Keratinocyte (primary cell): Measurements from ENCODE around the gene FANCI. TPM values are rescaled to one million over a fixed set of nuclear protein-coding genes. Genes with fewer than 3 reads are reported as not detected.

Source experiments
- DNase-seq: peaks from one replicate; pipeline ENCODE4 v3.0.0-alpha.2; 2011; ENCODE audit warnings: low read depth, missing footprints, low spot score
- FAIRE-seq: peaks from 2 replicates; lab custom pipeline; 2011; peaks lifted over from hg19 to GRCh38; lab: Jason Lieb, UNC
- H2AFZ ChIP-seq: 2 replicates; pipeline ENCODE4 v1.6.0; 2012; ENCODE audit warnings: low read length, control low read depth, inconsistent platforms; ENCODE audit not compliant: control insufficient read depth
- H3K27ac ChIP-seq: 2 replicates; pipeline ENCODE4 v1.5.1; 2011; ENCODE audit warnings: low read length; ENCODE audit not compliant: control insufficient read depth, insufficient read depth
- H3K27me3 ChIP-seq: 3 replicates; pipeline ENCODE4 v1.6.0; 2011; ENCODE audit warnings: low read length; ENCODE audit not compliant: control insufficient read depth, insufficient read depth; ENCODE audit errors: extremely low read depth
- H3K36me3 ChIP-seq, 2 experiments: 2 replicates in 1 of 2; 3 replicates in 1 of 2; pipeline ENCODE4 v1.5.1; 2011; ENCODE audit warnings: low read length in 2 of 2, mild to moderate bottlenecking in 1 of 2; ENCODE audit not compliant: control insufficient read depth in 2 of 2, insufficient read depth in 2 of 2; ENCODE audit errors: extremely low read depth in 1 of 2
- H3K4me1 ChIP-seq: 3 replicates; pipeline ENCODE4 v1.5.1; 2011; ENCODE audit warnings: low read length; ENCODE audit not compliant: control insufficient read depth, insufficient read depth; ENCODE audit errors: extremely low read depth
- H3K4me2 ChIP-seq: 3 replicates; pipeline ENCODE4 v1.6.0; 2011; ENCODE audit warnings: low read depth, low read length; ENCODE audit not compliant: control insufficient read depth, insufficient read depth; ENCODE audit errors: extremely low read depth
- H3K4me3 ChIP-seq, 3 experiments: fragments of 200-600 bp in 1 of 3; sonication (generic) in 1 of 3; 2 replicates in 2 of 3; 3 replicates in 1 of 3; pipeline ENCODE4 v1.5.1; 2011 to 2016; ENCODE audit warnings: low read length in 3 of 3, mild to moderate bottlenecking in 3 of 3, control low read depth in 2 of 3, inconsistent platforms in 1 of 3, low read depth in 1 of 3, mixed read lengths in 1 of 3, mixed run types in 1 of 3, moderate library complexity in 1 of 3; ENCODE audit not compliant: control insufficient read depth in 2 of 3, insufficient read depth in 2 of 3; ENCODE audit errors: extremely low read depth in 1 of 3
- H3K79me2 ChIP-seq: 2 replicates; pipeline ENCODE4 v1.6.0; 2012; ENCODE audit warnings: low read length; ENCODE audit not compliant: control insufficient read depth, insufficient read depth
- H3K9ac ChIP-seq: 3 replicates; pipeline ENCODE4 v1.6.0; 2011; ENCODE audit warnings: low read length; ENCODE audit not compliant: control insufficient read depth, insufficient read depth; ENCODE audit errors: extremely low read depth
- H3K9me1 ChIP-seq: 3 replicates; pipeline ENCODE4 v1.6.0; 2011; ENCODE audit warnings: low read length; ENCODE audit not compliant: control insufficient read depth, insufficient read depth; ENCODE audit errors: extremely low read depth
- H3K9me3 ChIP-seq: 2 replicates; pipeline ENCODE4 v1.5.1; 2012; ENCODE audit warnings: low read depth, low read length; ENCODE audit not compliant: control insufficient read depth
- H4K20me1 ChIP-seq: 3 replicates; pipeline ENCODE4 v1.6.0; 2011; ENCODE audit warnings: low read length; ENCODE audit not compliant: control insufficient read depth, insufficient read depth; ENCODE audit errors: extremely low read depth
- CTCF ChIP-seq, 3 experiments: IDR thresholded peaks in 1 of 3; conservative IDR thresholded peaks in 1 of 3; optimal IDR thresholded peaks in 1 of 3; 2 replicates in 2 of 3; 3 replicates in 1 of 3; pipeline versions ENCODE3 to v1.5.1; 2011; ENCODE audit warnings: low read length in 3 of 3, mild to moderate bottlenecking in 3 of 3, moderate library complexity in 2 of 3, control low read depth in 1 of 3, inconsistent platforms in 1 of 3; ENCODE audit not compliant: insufficient read depth in 2 of 3; ENCODE audit errors: extremely low read depth in 1 of 3
- EZH2 ChIP-seq: IDR thresholded peaks from one replicate; pipeline ENCODE4 v1.6.1; 2012; ENCODE audit warnings: inconsistent platforms, mild to moderate bottlenecking, low read length, moderate library complexity
- dilution Hi-C: fragments of 300-500 bp; cut with MboI; formaldehyde crosslinking; loops from one replicate; pipeline ENCODE4 v1.7.0; 2020; ENCODE audit warnings: low sequenced_read_pairs; ENCODE audit not compliant: extremely low pct_ligation_motif_present
- polyA plus RNA-seq, 5 experiments: library from polyadenylated mRNA; depleted of rRNA in 3 of 5; stranded (reverse) in 3 of 5; stranded (forward) in 1 of 5; unstranded in 1 of 5; fragments of >200 nt; gene quantifications; 1 replicate in 1 of 5; 2 replicates in 3 of 5; 3 replicates in 1 of 5; pipeline versions ENCODE4 v1.2.1 to v1.2.3, GENCODE V29; 2011 to 2012; ENCODE audit warnings: missing spikeins in 2 of 5, low read depth in 1 of 5, low replicate concordance in 1 of 5

The FANCI gene
- polyA plus RNA-seq, 1 donor (not counting 4 experiments of a cell fraction or from before 2014, with no cell fraction given): 21.8 TPM

GRCh38 chr15:89205991-89206585, 37.7 kb upstream of the FANCI start:
- H2AFZ ChIP-seq: no peak overlapping the region
- H3K9me1 ChIP-seq: no peaks in the 10 kb centered on the region
- no peaks in the 10 kb centered on the region for H3K27me3 ChIP-seq
- FAIRE-seq (no peak), DNase-seq (no peak)
- H4K20me1 ChIP-seq: no peaks in the 10 kb centered on the region
- no peak overlapping the region for H3K9ac ChIP-seq
- TF ChIP-seq CTCF (optimal IDR thresholded peaks at IDR 0.05 in 1 of 3, IDR thresholded peaks at IDR 0.05 in 1 of 3, conservative IDR thresholded peaks at IDR 0.05 in 1 of 3; ENCODE audit: extremely low read depth in 1 of 3, insufficient read depth in 2 of 3, low read length in 3 of 3): no peak
- no peak for TF ChIP-seq EZH2
- H3K79me2 ChIP-seq: no peaks in the 10 kb centered on the region
- no peak overlapping the region for H3K4me2 ChIP-seq
- H3K4me3 ChIP-seq: no peak overlapping the region
- dilution Hi-C loops: no loop called here
- H3K27ac ChIP-seq: no peak overlapping the region
- no peaks in the 10 kb centered on the region for H3K4me1 ChIP-seq
- no peaks in the 10 kb centered on the region for H3K9me3 ChIP-seq
- H3K36me3 ChIP-seq: no peaks in the 10 kb centered on the region

GRCh38 chr15:89206908-89207331, 36.9 kb upstream of the FANCI start:
- dilution Hi-C loops: no loop called here
- no peak for FAIRE-seq

More at GRCh38 chr15:89206908-89207331, 36.9 kb upstream of the FANCI start:
- DNase-seq: no peak
- Histone ChIP-seq H3K4me1 (no peaks in the 10 kb centered on the region), H4K20me1 (no peaks in the 10 kb centered on the region), H3K79me2 (no peaks in the 10 kb centered on the region), H3K9me3 (no peaks in the 10 kb centered on the region), H3K27ac (no peak overlapping the region), H3K4me2 (peak overlapping the region; percentile 79), H3K36me3 (no peaks in the 10 kb centered on the region), H3K9ac (no peak overlapping the region), H2AFZ (peak overlapping the region; percentile 72), H3K4me3 (peak overlapping the region in 1 of 3 experiments; percentile 46), H3K27me3 (no peaks in the 10 kb centered on the region), H3K9me1 (no peaks in the 10 kb centered on the region)
- TF ChIP-seq EZH2 (no peak), CTCF (optimal IDR thresholded peaks at IDR 0.05 in 1 of 3, IDR thresholded peaks at IDR 0.05 in 1 of 3, conservative IDR thresholded peaks at IDR 0.05 in 1 of 3; ENCODE audit: extremely low read depth in 1 of 3, insufficient read depth in 2 of 3, low read length in 3 of 3) (peak; percentile 88 to 100 (median 95))
